GM18499 (cell line): ENCODE data around the gene ADAMTS20.

Experiments
- ATAC-seq: cut with Tn5 transposase; IDR thresholded peaks from one replicate; pipeline ENCODE4 v1.9.1; 2021; ENCODE audit warnings: moderate number of reproducible peaks; ENCODE audit not compliant: insufficient read depth, unreplicated experiment

The ADAMTS20 gene

DNA sequence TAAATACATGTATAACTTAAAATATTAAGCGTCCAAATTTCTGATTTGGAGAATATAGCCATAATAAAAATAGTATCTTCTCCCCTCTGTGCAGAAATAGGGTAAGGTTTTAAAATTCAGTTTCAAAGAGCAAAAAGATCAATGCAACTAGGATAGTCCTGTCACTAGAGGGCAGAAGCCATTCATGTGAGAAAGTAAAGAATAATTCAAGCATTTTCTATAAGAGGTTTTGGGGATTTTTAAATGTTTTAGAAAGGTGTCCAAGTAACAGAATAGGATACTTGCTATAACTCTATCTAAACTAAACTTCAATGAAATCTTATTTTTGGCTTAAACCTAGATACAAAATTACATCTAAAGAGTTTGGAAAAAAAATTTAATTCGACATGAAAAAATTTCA, 50.3 kb downstream of the ADAMTS20 start:
- no peak for ATAC-seq

DNA sequence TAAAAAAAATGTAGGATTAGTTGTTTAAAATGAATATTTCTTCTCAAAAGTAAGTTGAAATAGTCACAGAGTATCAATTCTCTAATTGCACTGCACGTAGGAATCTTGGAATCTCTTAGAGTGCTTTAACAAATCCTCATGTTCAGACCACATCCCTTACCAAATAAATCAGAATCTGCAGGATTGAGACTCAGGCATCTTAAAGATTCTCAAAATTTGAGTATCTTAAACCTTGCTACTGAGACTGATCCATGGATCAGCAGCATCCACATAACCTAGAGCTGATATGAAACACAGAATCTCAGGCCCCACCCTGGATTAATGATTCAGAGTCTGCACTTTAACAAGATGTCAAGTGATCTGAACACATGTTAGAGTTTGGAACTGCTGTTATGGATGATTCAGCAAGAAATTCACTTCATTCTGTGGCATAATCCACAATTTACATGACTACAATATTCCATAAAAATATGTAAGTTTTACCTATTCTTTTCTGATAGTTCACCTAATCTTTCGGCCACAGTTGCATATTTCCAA, 58.7 kb downstream of the ADAMTS20 start:
- no peak for ATAC-seq

DNA sequence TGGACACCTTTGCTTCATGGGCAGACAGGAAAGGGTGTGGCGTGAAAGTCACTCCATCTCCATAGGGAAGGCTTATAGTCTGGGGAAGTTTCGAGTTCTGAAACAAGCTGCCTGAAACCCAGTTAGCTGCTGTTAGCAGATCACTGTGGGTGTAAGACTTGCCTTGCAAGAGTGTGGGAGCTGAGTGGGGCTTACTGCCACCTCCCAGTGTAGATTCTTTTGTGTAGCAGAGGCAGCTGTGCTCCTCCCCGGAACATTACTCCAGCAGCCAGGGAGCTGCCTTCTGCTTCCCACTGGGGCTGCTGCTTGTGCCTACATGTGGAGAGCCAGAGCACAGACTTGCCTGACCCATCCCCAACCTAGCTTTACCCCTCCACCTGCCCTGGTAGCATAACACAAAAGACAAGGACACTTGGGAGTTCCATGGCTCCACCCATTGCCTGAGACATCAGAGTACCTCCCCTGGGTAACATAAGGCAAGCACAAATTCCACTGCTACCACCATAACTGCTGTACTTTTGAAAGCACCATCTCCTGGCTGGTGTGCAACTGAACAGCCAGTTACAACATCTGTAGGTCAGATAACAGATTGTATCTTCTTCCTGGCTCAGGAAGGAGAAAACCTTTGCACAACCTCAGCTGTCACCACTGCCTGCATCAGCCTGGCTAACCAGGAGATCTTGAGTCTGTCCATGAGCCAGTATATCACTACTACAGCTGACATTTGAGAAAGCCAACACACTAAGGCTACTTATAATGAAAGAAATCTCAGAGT, 69.5 kb downstream of the ADAMTS20 start:
- ATAC-seq = no peak

DNA sequence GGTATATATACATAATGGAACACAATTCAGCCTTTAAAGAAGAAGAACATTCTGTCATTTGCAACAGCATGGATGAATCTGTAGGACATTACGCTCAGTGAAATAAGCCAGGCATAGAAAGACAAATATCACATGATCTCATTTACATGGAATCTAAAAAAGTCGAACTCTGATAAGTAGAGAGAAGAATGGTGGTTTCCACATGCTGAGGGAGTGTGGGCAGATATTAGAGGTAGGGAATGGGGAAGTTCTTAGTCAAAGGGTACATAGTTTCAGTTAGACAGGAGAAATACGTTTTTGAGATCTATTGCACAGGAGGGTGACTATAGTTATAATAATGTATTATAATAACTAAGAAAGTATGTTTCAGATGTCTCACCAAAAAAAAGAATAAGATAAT, 71.4 kb downstream of the ADAMTS20 start:
- no peak for ATAC-seq

DNA sequence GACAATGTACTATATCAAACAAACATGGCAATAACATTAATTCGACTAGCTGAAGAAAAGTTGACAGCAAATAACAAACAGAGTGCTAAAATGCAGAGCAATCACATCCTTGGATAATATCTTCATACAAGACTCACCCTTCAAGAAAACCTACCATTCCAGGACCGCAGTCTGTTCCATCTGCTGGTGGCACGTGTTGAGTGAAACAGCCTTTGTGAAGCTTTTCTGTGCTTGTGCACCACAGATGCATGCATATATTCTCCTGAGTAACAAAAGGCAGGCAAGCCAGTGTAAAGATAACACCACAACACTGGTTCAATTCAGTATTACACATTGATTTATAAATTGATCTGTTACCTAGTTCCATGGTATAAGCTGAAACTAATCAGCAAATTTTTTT, 89.3 kb downstream of the ADAMTS20 start:
- no peak for ATAC-seq

DNA sequence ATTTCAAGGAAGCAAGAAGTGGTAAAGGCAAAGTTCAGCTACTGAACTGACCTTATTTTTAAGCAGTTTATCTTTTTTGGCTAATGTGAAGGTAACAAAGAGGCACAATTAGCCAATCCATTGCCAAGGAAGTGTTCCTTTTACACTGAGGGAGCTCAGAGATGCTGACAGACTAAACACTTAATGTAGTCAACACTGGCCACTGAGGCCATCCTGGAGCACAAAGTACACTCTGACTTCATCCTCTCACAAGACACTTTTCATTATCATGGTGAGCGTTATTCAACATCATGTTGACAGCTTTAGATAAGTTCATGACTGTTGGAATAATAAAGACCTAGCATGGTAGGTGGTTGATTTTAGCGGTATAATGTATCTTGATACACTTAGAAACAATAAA, 89.9 kb downstream of the ADAMTS20 start:
- no peak for ATAC-seq

DNA sequence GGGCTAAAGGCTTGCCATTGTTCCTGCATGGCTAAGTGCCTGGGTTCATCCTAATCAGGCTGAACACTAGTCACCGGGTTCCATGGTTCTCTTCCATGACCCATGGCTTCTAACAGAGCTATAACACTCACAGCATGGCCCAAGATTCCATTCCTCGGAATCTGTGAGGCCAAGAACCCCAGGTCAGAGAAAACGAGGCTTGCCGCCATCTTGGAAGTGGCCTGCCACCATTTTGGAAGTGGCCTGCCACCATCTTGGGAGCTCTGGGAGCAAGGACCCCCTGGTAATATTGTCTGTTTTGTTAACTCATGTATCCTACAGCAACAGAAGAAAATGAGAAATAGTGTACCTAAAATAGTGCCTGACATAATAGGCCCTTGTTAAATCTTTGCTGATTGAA, 92.7 kb downstream of the ADAMTS20 start:
- no peak for ATAC-seq

DNA sequence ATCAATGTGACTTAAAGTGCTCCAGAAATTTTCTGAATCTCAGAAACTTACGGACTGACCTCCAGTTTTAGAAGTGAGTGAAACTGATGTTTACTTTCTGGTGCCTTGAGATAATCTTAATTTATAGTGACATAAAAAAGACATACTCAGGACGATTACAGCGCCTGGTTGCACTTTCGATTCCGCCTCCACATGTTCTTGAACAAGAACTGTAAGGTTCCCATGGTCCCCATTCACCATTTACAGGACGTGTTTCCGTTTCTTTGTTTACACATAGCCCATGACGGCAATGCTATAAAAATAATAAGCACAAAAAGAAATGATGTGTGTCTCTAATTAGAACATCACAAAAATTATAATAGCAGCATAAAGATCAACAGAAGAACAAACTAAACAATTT, 98.2 kb downstream of the ADAMTS20 start:
- no peak for ATAC-seq

DNA sequence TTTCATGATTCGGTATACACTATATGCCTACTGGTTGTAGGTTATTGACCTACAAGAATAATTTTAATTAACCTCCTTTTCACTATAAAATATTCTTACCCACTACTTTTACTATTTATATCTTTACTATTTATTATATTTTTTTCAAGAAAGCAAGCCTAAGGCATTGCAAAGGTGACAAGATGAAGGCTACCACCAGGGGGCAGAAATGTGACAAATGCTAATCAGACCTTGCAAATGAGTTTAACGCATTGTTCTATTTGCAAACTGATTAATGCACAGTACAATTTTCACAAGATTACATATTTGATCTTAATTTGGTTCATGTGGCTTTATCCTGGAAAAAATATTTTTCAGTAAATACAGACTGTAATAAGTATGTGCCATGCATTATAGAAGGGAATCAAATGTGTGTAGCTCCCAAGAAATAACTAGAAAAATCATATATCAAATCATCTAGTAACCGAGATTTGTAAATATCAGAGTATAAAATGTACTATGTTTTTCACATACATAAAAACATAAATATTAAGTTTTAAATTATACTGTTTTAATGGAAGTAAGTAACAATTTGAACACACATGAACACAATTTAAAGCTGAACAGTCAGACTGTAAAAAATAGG, 107.0 kb downstream of the ADAMTS20 start:
- peak; percentile 47 for ATAC-seq

DNA sequence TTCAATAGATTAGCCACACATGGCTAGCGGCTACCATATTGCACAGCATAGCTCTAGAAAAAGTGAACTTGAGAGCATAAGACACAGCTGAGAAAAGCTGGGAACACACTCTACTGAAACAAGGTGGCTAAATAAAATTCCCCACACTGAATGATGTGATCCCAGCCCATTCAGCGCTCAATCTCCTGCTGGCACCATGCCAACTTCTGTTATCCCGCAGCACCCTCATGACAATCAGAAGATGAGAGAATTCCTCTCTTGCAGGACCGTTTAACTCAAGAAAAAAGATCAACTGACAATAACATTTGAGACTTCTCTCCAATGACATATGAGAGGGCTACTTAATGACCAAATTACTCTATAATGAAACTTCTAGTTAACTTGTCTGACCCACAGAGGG, 115.4 kb downstream of the ADAMTS20 start:
- ATAC-seq = no peak

DNA sequence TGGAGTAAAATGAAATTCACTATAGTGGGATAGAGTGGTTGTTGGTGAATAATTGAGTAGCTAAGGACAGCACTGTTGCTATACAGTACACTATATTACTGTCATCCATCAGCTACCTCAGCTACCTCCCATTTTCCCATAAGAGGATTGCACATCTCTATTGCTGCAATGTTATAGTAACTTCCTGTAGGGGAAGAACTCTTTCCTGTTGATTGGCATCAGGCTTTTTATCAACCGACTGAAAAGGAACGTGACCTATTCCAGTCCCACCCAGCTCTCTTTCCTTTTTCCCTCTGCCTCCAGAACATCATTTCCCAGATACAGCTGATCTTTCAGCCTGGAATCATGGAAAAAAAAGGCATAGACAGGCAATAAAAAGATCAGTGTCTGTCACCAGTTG, 117.4 kb downstream of the ADAMTS20 start:
- no peak for ATAC-seq

DNA sequence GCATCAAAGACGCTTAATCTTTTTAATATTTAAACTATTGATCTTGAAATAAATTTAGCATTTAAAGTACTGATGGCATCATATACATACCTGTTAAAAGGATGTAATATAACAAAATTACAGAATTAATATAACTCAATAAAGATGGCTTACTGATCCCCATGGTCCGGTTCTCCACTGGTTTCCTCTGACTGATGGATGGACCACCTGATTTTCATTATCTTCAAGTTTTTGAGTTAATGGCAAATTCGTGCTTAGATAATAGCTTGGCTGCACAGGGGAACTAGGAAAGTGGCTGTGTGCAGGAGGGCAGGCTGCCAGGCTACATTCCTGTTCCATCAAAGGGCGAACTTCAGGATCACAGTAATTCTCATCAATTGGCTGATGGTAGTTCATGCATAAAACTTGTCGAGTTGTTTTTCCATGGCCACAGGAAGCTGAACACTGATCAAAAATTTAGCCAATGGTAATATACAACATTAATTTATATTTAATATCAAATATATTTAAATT, 123.9 kb downstream of the ADAMTS20 start:
- ATAC-seq = no peak

DNA sequence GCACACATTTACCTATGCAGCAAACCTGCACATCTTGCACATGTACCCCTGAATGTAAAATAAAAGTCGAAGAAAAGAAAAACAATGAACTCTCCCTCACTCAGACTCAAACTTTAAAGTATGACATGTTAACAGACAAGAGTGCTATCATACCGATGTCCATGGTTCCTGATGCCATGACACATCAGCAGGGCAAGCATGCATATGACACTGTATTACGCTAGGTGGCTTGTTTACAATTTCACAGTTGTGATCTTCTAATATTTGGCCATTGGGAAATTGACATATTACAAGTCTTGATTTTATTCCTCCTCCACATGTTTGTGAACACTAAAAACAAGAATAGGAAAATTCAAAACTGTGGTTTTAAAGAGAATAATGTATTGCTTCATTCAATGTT, 126.6 kb downstream of the ADAMTS20 start:
- no peak for ATAC-seq

DNA sequence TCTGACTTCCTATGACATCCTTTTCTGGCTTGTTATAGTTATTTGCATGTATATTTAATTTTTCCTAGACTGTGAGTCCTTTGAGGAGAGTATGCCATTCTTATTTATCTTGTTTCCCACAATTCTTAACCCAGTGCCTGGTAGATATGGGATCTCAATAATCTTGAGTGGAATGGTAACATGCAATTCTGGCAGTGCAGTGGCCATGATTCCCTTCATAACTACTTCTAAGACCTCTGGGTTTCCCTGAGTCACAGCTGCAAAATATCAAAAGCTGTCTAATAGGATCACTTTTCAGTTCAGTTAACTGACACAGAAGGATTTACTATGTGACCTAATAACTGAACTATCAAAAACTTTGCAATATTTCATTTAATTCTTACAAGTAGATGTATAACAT, 135.0 kb downstream of the ADAMTS20 start:
- ATAC-seq = no peak

DNA sequence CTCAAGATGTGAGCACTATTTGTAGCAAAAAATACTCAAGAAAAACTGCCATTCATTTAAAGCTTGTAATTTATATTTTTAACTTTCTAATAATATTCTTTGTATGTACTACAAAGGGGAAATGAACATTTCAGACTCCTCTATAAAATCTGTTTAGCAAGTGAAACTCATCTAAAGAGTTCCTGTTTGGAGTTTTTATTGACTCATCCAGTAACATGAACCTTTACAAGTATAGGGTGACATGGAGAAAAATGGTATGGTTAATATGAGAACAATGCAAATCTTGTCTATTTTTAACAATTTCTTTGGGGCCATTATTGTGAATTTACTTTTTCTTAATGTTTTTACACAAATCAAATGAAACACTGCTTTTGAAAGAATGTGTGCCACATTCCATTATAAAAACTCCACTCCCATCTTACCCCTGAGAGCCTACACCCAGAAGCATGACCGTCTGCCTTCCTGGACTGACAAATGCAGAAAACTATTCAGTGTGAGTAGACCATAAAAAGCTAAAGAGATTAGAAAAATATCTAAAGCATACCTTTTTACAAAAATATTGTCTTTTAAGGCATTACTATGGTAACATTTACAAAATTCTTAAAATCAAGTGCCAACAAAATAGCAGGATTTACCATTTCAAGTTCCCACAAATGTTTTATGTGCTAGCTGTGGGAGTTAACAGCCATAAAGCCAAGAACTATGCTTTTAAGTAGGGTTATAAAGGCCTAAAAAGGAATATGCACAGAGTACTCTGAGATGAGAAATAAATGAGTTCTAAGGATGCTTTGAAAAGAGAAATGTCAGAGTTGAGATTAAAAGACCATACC, 144.0 kb downstream of the ADAMTS20 start:
- peak; percentile 78 for ATAC-seq

DNA sequence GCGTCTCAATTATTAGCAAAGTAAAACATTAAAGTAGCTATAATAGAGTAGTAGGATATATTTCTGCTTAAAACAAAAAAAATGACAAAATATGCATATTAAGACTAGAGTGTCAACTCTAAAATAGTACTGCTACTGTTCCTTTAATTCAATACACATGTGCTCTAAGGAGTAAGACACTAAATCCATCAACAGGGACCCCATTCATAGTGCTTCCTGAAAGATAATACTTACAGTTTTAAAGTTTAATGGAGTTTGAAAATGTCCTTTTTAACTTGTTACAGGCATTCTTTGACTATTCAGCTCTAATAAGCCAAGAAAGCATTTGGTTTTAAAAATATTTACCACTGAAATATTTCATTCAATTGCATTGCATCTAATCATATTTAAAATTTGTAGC, 145.2 kb downstream of the ADAMTS20 start:
- ATAC-seq = no peak

DNA sequence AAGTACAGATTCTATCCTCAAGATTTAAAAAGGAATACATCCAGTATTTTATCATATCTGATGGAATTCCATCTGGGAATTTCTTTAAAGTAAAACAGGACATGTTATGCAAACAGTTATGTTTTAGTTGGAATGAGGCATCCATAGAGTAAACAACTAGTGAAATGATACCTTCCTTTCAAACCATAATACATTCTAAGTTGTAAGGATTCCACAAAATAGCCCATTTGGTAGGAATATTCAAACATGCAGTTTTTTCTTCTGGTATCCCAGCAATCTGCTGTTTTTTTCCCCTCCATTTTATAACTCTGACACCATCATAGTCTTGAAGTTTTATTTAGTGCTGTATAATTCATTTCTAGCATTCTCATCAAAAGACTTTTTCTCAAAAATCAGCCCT, 149.6 kb downstream of the ADAMTS20 start:
- ATAC-seq = no peak

DNA sequence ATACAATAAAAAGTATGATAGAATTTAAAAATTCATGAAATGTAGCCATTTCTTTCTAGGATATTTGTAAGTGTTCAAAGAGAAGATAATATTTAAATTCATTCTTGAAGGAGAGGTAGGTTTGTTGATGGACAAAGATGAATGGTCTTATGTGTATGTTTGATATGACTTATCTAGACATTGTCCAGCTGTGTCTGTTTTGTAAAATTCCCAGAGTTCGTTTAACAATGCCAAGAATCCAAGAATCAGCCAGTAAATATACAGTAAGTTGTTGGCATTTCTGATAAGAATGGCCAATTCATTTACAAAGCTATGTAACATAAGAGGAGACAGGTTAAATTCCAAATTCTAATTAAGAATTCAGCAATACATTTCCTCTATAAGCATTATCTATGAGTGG, 150.9 kb downstream of the ADAMTS20 start:
- no peak for ATAC-seq

DNA sequence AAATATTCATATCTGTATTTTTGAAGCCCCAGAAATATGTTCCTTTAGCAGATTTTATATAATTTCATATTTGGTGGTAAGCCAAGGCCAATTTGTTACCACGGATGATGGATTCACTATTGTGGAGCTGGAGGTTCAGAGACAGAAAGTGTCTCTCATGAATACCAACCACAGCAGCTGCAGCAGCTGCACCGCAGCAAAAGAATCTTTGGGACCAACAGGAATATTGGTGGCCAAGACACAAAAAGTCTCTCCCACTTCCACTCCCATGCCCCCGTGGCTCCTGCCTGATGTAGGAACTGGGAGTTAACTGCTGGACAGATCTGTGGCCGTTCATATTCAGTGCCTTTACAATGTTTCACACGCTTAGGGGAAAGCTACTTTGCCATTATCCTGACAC, 155.3 kb downstream of the ADAMTS20 start:
- ATAC-seq = no peak

DNA sequence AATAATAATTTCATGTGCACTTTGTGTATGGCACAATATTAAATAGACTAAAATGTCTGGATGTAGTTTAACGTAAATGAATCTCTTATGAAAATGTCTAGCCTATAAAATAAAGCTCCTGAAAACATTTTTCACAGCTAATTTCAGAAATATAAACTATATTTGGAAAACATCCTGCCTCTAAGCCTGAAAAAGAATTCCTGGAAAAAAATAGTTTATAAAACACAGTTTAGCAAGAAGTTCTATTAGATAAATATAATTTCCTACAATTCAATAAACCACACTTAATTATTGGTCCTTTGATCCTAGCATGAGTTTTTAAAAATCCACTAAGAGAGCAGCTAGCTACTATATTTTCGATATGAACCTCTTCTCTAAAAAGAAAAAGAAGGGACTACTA, 159.9 kb downstream of the ADAMTS20 start:
- no peak for ATAC-seq

DNA sequence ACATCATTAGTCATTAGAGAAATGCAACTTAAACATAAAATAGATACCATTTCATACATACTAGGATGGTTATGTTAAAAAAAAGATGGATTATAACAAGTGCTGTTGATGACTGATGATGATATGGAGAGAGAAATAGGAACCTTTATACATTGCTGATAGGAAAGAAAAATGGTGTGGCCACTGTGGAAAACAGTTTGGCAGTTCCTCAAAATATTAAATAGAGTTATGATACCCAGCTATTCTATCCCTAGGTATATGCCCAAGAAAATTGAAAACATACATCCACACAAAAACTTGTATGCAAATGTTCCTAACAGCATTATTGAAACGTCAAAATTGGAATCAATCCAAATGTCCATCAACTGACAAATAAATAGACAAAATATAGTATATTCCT, 170.1 kb downstream of the ADAMTS20 start:
- no peak for ATAC-seq
